Natural killer cell treated with Interleukin-12 subunit alpha and Interleukin-12 subunit beta and Interleukin-15 and Interleukin-18, amount 100 ng/mL, for 72 hours (primary cell): Measurements from ENCODE around the gene CACNA2D3. TPM values are rescaled to one million over a fixed set of nuclear protein-coding genes. Genes with fewer than 3 reads are reported as not detected.

ENCODE experiments used
- ATAC-seq, 2 donors: fragments of 150-1000 bp; cut with Tn5 transposase in 1 of 2; sonication (Bioruptor Pico), chemical (Tn5 transposase) in 1 of 2; 2 replicates each; pipeline ENCODE4 v1.10.0; 2021
- DNase-seq: peaks from one replicate; pipeline ENCODE4 v3.0.0; 2022; ENCODE audit warnings: low spot score
- H3K27ac Mint-ChIP-seq, 2 donors: 1 replicate in 1 of 2; 2 replicates in 1 of 2; pipeline ENCODE4 v1.8.0; 2022; ENCODE audit warnings: mixed read lengths in 2 of 2, mild to moderate bottlenecking in 1 of 2, moderate library complexity in 1 of 2
- H3K27me3 Mint-ChIP-seq, 2 donors: 1 replicate in 1 of 2; 2 replicates in 1 of 2; pipeline ENCODE4 v1.8.0; 2022; ENCODE audit warnings: mixed read lengths in 2 of 2
- H3K36me3 Mint-ChIP-seq: one replicate; pipeline ENCODE4 v1.8.0; 2022; ENCODE audit warnings: mixed read lengths
- H3K4me1 Mint-ChIP-seq, 2 donors: 1 replicate in 1 of 2; 2 replicates in 1 of 2; pipeline ENCODE4 v1.8.0; 2022; ENCODE audit warnings: low read depth in 2 of 2, mixed read lengths in 2 of 2, mild to moderate bottlenecking in 1 of 2
- H3K4me3 Mint-ChIP-seq: one replicate; pipeline ENCODE4 v1.8.0; 2022; ENCODE audit warnings: mixed read lengths
- H3K9me3 Mint-ChIP-seq: 2 replicates; pipeline ENCODE4 v1.8.0; 2022; ENCODE audit warnings: mixed read lengths
- total RNA-seq, 2 donors: library from RNA; stranded (reverse); gene quantifications; one replicate each; pipeline ENCODE4 v1.2.3, GENCODE V29; 2022

Gene CACNA2D3
- total RNA-seq, 2 donors from 2014 or later = not detected

DNA sequence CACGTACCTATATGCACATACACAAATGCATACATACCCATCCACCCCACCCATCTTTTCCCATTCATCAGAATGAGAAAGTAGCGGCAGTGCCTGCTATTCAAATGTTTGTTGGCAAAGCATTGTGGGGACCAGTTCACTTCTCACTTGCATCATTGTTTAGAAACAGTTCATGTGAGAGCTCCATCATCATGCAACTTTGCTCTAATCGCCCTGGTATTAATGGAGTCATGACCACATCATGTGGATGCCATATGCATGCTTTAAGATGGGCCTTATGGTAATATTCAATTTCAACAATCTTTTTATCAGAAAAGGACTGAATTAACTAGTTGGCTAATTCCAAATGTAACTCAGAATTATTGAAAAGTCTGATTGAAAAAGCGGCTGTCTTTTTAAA is 725.0 kb downstream of the CACNA2D3 start:
- no peak for ATAC-seq
- H3K4me1 Mint-ChIP-seq = no peaks in the 10 kb centered on the region
- no peaks in the 10 kb centered on the region for H3K9me3 Mint-ChIP-seq
- H3K36me3 Mint-ChIP-seq = no peaks in the 10 kb centered on the region
- H3K27me3 Mint-ChIP-seq = peaks cover 0 to 7% of the 10 kb centered on the region in 2 donors
- no peak for DNase-seq
- no peak overlapping the region for H3K4me3 Mint-ChIP-seq
- no peak overlapping the region for H3K27ac Mint-ChIP-seq

GRCh38 chr3:54849360-54849759 is 727.0 kb downstream of the CACNA2D3 start:
- ATAC-seq (no peak), DNase-seq (no peak)
- no peaks in the 10 kb centered on the region for H3K36me3 Mint-ChIP-seq
- H3K9me3 Mint-ChIP-seq = no peaks in the 10 kb centered on the region
- no peak overlapping the region for H3K4me3 Mint-ChIP-seq
- no peaks in the 10 kb centered on the region for H3K4me1 Mint-ChIP-seq
- no peak overlapping the region for H3K27ac Mint-ChIP-seq
- H3K27me3 Mint-ChIP-seq = no peaks in the 10 kb centered on the region

- peaks cover 0 to 2% of the 10 kb centered on the region in 2 donors for H3K27me3 Mint-ChIP-seq
Observed at GRCh38 chr3:54850484-54851018, 728.2 kb downstream of the CACNA2D3 start.

GRCh38 chr3:54853573-54854404 is 731.4 kb downstream of the CACNA2D3 start:
- ATAC-seq = no peak
- Mint-ChIP-seq H3K27me3 (peaks cover 0 to 2% of the 10 kb centered on the region in 2 donors), H3K27ac (no peak overlapping the region), H3K36me3 (no peaks in the 10 kb centered on the region), H3K4me1 (no peaks in the 10 kb centered on the region), H3K4me3 (no peak overlapping the region), H3K9me3 (no peaks in the 10 kb centered on the region)
- DNase-seq = no peak

More at GRCh38 chr3:54850484-54851018, 728.2 kb downstream of the CACNA2D3 start:
- Mint-ChIP-seq H3K36me3 (no peaks in the 10 kb centered on the region), H3K9me3 (no peaks in the 10 kb centered on the region), H3K27ac (no peak overlapping the region), H3K4me1 (no peaks in the 10 kb centered on the region), H3K4me3 (no peak overlapping the region)
- DNase-seq (no peak), ATAC-seq (no peak)

DNA sequence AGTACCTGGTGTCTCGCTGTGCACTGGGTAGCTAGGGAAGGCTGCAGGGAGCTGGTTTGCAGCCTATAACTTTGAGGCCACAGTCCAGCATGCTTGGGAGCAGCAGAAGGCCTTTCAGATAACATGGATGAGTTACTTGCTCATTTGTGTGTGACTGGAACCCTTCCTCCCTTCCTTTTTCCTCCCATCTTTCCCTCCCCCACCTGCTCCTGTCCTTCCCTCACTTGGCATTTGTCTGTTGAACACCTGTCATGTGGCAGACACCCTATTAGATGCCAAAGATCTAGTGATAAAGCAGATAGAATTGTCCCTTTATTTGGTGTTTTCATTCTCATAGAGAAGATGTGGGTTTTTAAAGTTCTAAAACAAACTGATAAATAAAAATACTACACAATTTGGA is 733.9 kb downstream of the CACNA2D3 start:
- Mint-ChIP-seq H3K9me3 (no peaks in the 10 kb centered on the region), H3K4me3 (no peak overlapping the region), H3K27ac (no peak overlapping the region), H3K36me3 (no peaks in the 10 kb centered on the region), H3K4me1 (no peaks in the 10 kb centered on the region), H3K27me3 (peaks cover 0 to 6% of the 10 kb centered on the region in 2 donors)
- ATAC-seq (no peak), DNase-seq (no peak)

DNA sequence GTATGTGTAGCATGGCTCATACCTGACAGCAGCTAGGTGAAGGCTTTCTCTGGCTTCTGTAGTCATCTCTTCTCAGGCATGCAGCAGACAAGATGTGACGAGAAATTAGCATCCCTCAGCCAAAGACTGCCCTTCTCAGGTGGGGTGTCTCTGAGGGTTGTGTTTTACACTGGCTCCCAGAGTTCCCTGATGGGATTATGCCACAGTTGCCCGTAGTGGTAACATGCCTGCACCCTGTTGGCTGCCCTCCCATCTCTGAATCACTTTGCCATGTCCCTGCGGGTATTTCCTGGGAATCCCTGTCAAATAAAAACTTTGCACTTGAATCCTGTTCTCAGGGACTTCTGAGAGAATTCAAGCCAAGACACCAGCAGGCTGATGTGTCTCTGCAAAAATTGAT is 735.0 kb downstream of the CACNA2D3 start:
- peaks cover 0 to 6% of the 10 kb centered on the region in 2 donors for H3K27me3 Mint-ChIP-seq
- no peak overlapping the region for H3K27ac Mint-ChIP-seq
- no peaks in the 10 kb centered on the region for H3K36me3 Mint-ChIP-seq

DNA sequence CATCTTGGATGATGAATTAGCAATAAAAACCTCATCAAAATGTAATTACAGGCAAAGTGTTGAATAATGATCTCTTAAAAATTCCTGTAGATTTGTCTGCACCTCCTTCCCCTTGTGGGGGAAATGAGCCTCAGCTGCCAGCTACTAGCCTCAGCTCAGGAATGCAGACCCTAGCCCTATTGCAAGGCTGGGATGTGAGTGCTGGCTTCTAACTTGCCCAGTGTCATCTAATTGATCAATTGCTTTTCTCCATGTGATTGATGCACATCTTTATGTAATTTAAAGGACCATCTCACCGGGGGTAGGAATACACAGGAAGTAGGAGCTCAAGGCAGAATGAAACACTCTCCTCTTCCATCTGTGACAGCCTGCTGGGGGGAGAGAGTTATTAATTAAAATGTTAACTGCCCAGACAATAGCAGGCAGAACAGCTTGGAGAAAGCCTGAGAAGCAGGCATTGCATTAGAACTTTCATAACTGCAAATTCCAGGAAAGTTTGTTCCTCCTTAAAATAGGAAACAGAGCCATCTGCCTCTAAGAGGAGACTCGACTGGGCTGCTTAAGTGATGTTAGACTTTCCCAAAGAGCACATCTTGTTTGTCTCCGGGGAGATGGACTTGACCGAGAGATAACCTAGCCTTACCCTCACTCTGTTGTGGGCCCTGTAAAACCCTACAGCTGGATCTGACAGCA is 735.9 kb downstream of the CACNA2D3 start:
- H3K9me3 Mint-ChIP-seq = no peaks in the 10 kb centered on the region
- H3K27me3 Mint-ChIP-seq = peaks cover 0 to 6% of the 10 kb centered on the region in 2 donors
- H3K36me3 Mint-ChIP-seq = no peaks in the 10 kb centered on the region
- H3K27ac Mint-ChIP-seq = no peak overlapping the region
- ATAC-seq (no peak), DNase-seq (no peak)
- H3K4me3 Mint-ChIP-seq = no peak overlapping the region
- no peaks in the 10 kb centered on the region for H3K4me1 Mint-ChIP-seq

More for the DNA sequence above, 735.0 kb downstream of the CACNA2D3 start:
- ATAC-seq = no peak
- H3K4me1 Mint-ChIP-seq = no peaks in the 10 kb centered on the region
- no peaks in the 10 kb centered on the region for H3K9me3 Mint-ChIP-seq
- DNase-seq = no peak
- H3K4me3 Mint-ChIP-seq = no peak overlapping the region

DNA sequence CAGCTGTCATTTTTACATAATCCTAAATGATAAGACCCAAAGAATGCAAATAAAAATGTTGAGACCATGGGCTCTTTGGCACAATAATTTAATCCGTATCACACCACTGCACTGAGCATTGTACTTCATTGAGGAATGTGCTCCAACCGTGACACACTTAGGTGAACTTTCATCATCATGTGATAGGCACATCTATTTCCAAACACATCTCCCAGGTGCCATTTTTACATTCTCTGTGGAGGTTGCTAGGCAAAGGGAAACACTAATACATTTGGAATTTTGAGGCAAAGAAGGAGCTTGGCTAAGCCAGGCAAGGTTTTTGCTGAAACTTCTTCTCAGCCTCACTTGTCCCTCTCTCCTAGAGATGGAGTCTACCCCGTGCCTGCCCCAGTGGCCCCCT is 736.8 kb downstream of the CACNA2D3 start:
- H3K4me1 Mint-ChIP-seq = no peaks in the 10 kb centered on the region
- no peak for DNase-seq
- H3K27me3 Mint-ChIP-seq = peaks cover 0 to 6% of the 10 kb centered on the region in 2 donors
- no peaks in the 10 kb centered on the region for H3K36me3 Mint-ChIP-seq
- no peak overlapping the region for H3K27ac Mint-ChIP-seq
- no peaks in the 10 kb centered on the region for H3K9me3 Mint-ChIP-seq
- H3K4me3 Mint-ChIP-seq = no peak overlapping the region
- no peak for ATAC-seq

- Mint-ChIP-seq H3K27ac (no peak overlapping the region), H3K27me3 (peaks cover 0 to 4% of the 10 kb centered on the region in 2 donors), H3K9me3 (no peaks in the 10 kb centered on the region), H3K36me3 (no peaks in the 10 kb centered on the region), H3K4me1 (no peaks in the 10 kb centered on the region), H3K4me3 (no peak overlapping the region)
- no peak for DNase-seq
- no peak for ATAC-seq
Observed at GRCh38 chr3:54861248-54862067, 739.1 kb downstream of the CACNA2D3 start.

DNA sequence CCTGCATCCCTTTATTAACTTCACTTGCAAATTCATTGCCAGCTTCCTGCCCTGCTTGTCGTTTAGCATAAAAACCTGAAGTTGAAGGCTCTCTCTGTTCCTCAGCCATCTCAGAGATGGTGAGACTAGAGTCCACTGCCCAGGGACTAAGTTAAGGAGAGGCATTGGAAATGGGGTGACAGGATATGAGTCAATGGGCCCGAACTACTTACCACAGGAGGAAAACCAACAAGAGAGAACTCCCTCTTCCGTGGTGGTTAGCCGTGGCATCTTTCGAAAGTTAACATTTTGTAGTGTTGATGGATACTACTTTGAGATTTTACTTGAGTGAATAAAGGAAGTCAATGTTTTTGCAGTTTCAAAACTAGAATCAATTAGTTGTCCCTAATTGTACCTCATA is 740.2 kb downstream of the CACNA2D3 start:
- H3K36me3 Mint-ChIP-seq = no peaks in the 10 kb centered on the region
- peaks cover 0 to 4% of the 10 kb centered on the region in 2 donors for H3K27me3 Mint-ChIP-seq
- H3K4me1 Mint-ChIP-seq = no peaks in the 10 kb centered on the region
- no peak overlapping the region for H3K4me3 Mint-ChIP-seq
- no peak for ATAC-seq
- H3K27ac Mint-ChIP-seq = no peak overlapping the region
- no peak for DNase-seq
- peaks cover under 1% of the 10 kb centered on the region for H3K9me3 Mint-ChIP-seq

DNA sequence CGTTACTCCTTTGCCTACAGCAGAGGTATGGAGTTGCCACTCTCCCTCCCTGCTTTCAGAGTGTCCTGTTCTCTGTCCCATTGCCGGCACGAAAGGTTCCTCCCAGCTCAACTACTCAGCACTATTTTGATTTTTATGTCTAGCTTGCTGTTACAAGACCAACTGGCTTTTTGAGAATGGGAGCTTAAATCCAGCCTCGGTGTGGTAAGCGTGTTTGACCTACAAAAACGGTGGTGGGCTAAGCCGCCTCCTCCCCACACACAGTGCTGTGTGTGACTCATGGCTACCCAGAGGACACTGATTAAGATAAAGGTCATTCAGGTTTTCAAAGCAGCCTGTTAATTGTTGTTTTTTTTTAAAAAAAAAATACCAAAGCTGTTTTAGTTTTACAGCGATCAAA is 741.0 kb downstream of the CACNA2D3 start:
- no peak for ATAC-seq
- no peak overlapping the region for H3K27ac Mint-ChIP-seq
- no peaks in the 10 kb centered on the region for H3K36me3 Mint-ChIP-seq

GRCh38 chr3:54863786-54864185 is 741.4 kb downstream of the CACNA2D3 start:
- H3K4me3 Mint-ChIP-seq = no peak overlapping the region
- ATAC-seq (no peak), DNase-seq (no peak)
- H3K9me3 Mint-ChIP-seq = peaks cover 2% of the 10 kb centered on the region
- no peaks in the 10 kb centered on the region for H3K36me3 Mint-ChIP-seq
- H3K27ac Mint-ChIP-seq = no peak overlapping the region
- no peaks in the 10 kb centered on the region for H3K4me1 Mint-ChIP-seq
- peaks cover 0 to 4% of the 10 kb centered on the region in 2 donors for H3K27me3 Mint-ChIP-seq

More for the DNA sequence above, 741.0 kb downstream of the CACNA2D3 start:
- DNase-seq = no peak
- Mint-ChIP-seq H3K4me1 (no peaks in the 10 kb centered on the region), H3K9me3 (peaks cover 2% of the 10 kb centered on the region), H3K4me3 (no peak overlapping the region), H3K27me3 (peaks cover 0 to 4% of the 10 kb centered on the region in 2 donors)

GRCh38 chr3:54865316-54865715 is 743.0 kb downstream of the CACNA2D3 start:
- DNase-seq (no peak), ATAC-seq (no peak)
- Mint-ChIP-seq H3K27ac (no peak overlapping the region), H3K9me3 (peaks cover 2% of the 10 kb centered on the region), H3K4me1 (no peaks in the 10 kb centered on the region), H3K27me3 (peaks cover 0 to 4% of the 10 kb centered on the region in 2 donors), H3K4me3 (no peak overlapping the region), H3K36me3 (no peaks in the 10 kb centered on the region)
